ENCODE results near the gene GGA1. TPM values are rescaled to one million over a fixed set of nuclear protein-coding genes. Genes with fewer than 3 reads are reported as not detected.
A peak's percentile ranks its signal among the peaks of the same experiment; 100 is the strongest.

Gene GGA1
- total and polyA plus RNA-seq, 2 of the 4 experiments (the other 2 are of a cell fraction): 17.2 to 48.5 TPM

DNA sequence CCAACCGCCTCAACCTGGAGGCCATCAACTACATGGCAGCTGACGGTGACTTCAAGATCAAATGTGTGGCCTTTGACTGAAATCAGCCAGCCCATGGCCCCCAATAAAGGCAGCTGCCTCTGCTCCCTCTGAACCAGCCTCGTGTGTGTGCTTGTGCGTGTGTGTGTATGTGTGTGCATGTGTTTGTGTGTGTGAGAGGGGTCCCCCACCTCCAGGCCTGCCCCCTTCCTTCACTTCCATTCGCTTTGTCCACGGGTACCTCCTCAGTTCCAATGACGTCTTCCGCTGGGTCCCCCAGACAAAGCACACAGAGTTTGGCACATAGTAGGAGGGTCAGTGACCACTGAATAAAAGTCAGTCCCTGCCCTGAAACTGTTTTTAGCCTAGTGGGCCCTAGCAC, 71.0 kb downstream of the GGA1 start:
- Histone ChIP-seq H2AFZ (replicated peaks; ENCODE audit: low read length, poor library complexity) (no peak overlapping the region), H3K23ac (ENCODE audit: low read depth, low read length) (peak overlapping the region; percentile 10; the same call in 1 of the 2 replicates), H3K4ac (ENCODE audit: low read depth, low read length) (no peak overlapping the region; the same call in 1 of the 2 replicates), H3K14ac (replicated peaks; ENCODE audit: low read depth, low read length) (no peak overlapping the region), H3K4me2 (ENCODE audit: low read depth, low read length) (no peak overlapping the region), H3K4me3 (ENCODE audit: insufficient read depth, low read depth, low read length) (no peak overlapping the region), H3K9me3 (ENCODE audit: control insufficient read depth, insufficient read depth, low read length) (no peaks in the 10 kb centered on the region), H4K5ac (ENCODE audit: low read depth, low read length) (no peak overlapping the region), H2AK5ac (ENCODE audit: low read depth, low read length) (peak overlapping the region; percentile 16; the same call in 1 of the 2 replicates), H3K56ac (ENCODE audit: extremely low read depth, insufficient read depth, low read length) (no peak overlapping the region), H4K8ac (ENCODE audit: low read depth in 2 of 2, low read length in 2 of 2) (peak overlapping the region in 1 of 2 experiments; percentile 44; a peak in 1 of 4 replicates), H4K20me1 (ENCODE audit: insufficient read depth, low read length) (peaks cover 68% of the 10 kb centered on the region), H2AK9ac (replicated peaks; ENCODE audit: low read depth, low read length, poor library complexity) (peak overlapping the region; percentile 23), H2BK5ac (ENCODE audit: low read depth, low read length, poor library complexity, severe bottlenecking) (peak overlapping the region; percentile 4), H2BK15ac (ENCODE audit: low read depth, low read length) (no peak overlapping the region), H4K91ac (ENCODE audit: insufficient read depth, low read depth, low read length) (no peak overlapping the region), H3K27ac (ENCODE audit: insufficient read depth, low read length) (peak overlapping the region; percentile 8; the same call in 1 of the 2 replicates), H3K4me1 (ENCODE audit: control insufficient read depth, insufficient read depth, low read length) (peaks cover 17% of the 10 kb centered on the region), H3K18ac (ENCODE audit: low read depth, low read length) (no peak overlapping the region), H3K9me1 (ENCODE audit: insufficient read depth, low read length) (no peaks in the 10 kb centered on the region), H2BK120ac (ENCODE audit: low read depth, low read length) (no peak overlapping the region), H3K27me3 (ENCODE audit: control insufficient read depth, insufficient read depth, low read length) (no peaks in the 10 kb centered on the region), H2BK20ac (ENCODE audit: low read depth, low read length) (no peak overlapping the region), H3K36me3 (ENCODE audit: control insufficient read depth, insufficient read depth, low read length) (peaks cover 28% of the 10 kb centered on the region), H3K9ac (ENCODE audit: low read depth, low read length) (no peak overlapping the region), H3K79me1 (ENCODE audit: low read depth in 1 of 2, low read length in 2 of 2) (peaks cover 8 to 39% of the 10 kb centered on the region in 2 experiments; a peak in 3 of 4 replicates)
- in situ Hi-C loops (cut with MboI; ENCODE audit: low sequenced_read_pairs): loop anchor here (5.0 kb wide), 1 partner anchor 32 kb away; no protein-coding TSS in a partner anchor
- CTCF ChIA-PET: no interaction called here
- POLR2A ChIA-PET (ENCODE audit: unreplicated experiment): interaction anchor here (1.0 kb wide), 1 partner anchor 36 kb away, joined by 6 read pairs; no protein-coding TSS in a partner anchor
- intact Hi-C loops (cut with micrococcal nuclease): loop anchor here (5.0 kb wide), 2 partner anchors 113 to 132 kb away; no protein-coding TSS in a partner anchor
- dilution Hi-C loops (cut with HindIII; ENCODE audit: low sequenced_read_pairs, unreplicated experiment): no loop called here
- no peak for DNase-seq
- 91% methylated on average over 6 of the region's 8 CpGs; no CpG with 5 or more reads in 1 of the 2 experiments for WGBS, 2 experiments (ENCODE audit: extremely low coverage in 2 of 2, insufficient read length in 1 of 2)
- no peak for ATAC-seq (ENCODE audit: low read depth)
- no TSS peak for BruUV-seq (replicated peaks)
- TF ChIP-seq RFX5 (IDR thresholded peaks at IDR 0.05; ENCODE audit: low read depth, low read length): no peak
- TF ChIP-seq RAD21 (IDR thresholded peaks at IDR 0.05; ENCODE audit: low read length): no peak
- TF ChIP-seq, protein P1, sequence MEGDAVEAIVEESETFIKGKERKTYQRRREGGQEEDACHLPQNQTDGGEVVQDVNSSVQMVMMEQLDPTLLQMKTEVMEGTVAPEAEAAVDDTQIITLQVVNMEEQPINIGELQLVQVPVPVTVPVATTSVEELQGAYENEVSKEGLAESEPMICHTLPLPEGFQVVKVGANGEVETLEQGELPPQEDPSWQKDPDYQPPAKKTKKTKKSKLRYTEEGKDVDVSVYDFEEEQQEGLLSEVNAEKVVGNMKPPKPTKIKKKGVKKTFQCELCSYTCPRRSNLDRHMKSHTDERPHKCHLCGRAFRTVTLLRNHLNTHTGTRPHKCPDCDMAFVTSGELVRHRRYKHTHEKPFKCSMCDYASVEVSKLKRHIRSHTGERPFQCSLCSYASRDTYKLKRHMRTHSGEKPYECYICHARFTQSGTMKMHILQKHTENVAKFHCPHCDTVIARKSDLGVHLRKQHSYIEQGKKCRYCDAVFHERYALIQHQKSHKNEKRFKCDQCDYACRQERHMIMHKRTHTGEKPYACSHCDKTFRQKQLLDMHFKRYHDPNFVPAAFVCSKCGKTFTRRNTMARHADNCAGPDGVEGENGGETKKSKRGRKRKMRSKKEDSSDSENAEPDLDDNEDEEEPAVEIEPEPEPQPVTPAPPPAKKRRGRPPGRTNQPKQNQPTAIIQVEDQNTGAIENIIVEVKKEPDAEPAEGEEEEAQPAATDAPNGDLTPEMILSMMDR (conservative IDR thresholded peaks at IDR 0.05; ENCODE audit: low read depth, low read length): no peak
- TF ChIP-seq NFE2L2 (IDR thresholded peaks at IDR 0.05; ENCODE audit: low read depth, low read length): no peak
- TF ChIP-seq CEBPB (IDR thresholded peaks at IDR 0.05; ENCODE audit: low read depth, low read length): no peak
- TF ChIP-seq, protein P2, sequence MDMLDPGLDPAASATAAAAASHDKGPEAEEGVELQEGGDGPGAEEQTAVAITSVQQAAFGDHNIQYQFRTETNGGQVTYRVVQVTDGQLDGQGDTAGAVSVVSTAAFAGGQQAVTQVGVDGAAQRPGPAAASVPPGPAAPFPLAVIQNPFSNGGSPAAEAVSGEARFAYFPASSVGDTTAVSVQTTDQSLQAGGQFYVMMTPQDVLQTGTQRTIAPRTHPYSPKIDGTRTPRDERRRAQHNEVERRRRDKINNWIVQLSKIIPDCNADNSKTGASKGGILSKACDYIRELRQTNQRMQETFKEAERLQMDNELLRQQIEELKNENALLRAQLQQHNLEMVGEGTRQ (IDR thresholded peaks at IDR 0.05; ENCODE audit: low read depth, low read length): no peak
- TF ChIP-seq BHLHE40 (IDR thresholded peaks at IDR 0.05; ENCODE audit: low read depth, low read length): no peak
- no peak for TF ChIP-seq CHD1 (IDR thresholded peaks at IDR 0.05; ENCODE audit: low read depth, low read length)
- no peak for TF ChIP-seq MXI1 (IDR thresholded peaks at IDR 0.05; ENCODE audit: borderline replicate concordance, low read depth, low read length)
- TF ChIP-seq MAFK (IDR thresholded peaks at IDR 0.05; ENCODE audit: low read depth, low read length): no peak
- no peak for TF ChIP-seq RCOR1 (IDR thresholded peaks at IDR 0.05; ENCODE audit: insufficient replicate concordance, low read length)
- no peak for TF ChIP-seq POLR2A (IDR thresholded peaks at IDR 0.05; ENCODE audit: low read depth, low read length)
- TF ChIP-seq MAZ (IDR thresholded peaks at IDR 0.05; ENCODE audit: borderline replicate concordance, low read depth, low read length): no peak
- TF ChIP-seq, protein P3, sequence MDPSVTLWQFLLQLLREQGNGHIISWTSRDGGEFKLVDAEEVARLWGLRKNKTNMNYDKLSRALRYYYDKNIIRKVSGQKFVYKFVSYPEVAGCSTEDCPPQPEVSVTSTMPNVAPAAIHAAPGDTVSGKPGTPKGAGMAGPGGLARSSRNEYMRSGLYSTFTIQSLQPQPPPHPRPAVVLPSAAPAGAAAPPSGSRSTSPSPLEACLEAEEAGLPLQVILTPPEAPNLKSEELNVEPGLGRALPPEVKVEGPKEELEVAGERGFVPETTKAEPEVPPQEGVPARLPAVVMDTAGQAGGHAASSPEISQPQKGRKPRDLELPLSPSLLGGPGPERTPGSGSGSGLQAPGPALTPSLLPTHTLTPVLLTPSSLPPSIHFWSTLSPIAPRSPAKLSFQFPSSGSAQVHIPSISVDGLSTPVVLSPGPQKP (IDR thresholded peaks at IDR 0.05; ENCODE audit: borderline replicate concordance, low read depth, low read length): no peak
- TF ChIP-seq FOS (IDR thresholded peaks at IDR 0.05; ENCODE audit: low read depth, low read length): no peak
- no peak for TF ChIP-seq SMC3 (IDR thresholded peaks at IDR 0.05; ENCODE audit: low read depth, low read length)

Data from IMR-90 (cell line).